ENCODE results near the gene TOM1L1. TPM values are rescaled to one million over a fixed set of nuclear protein-coding genes. Genes with fewer than 3 reads are reported as not detected.

Gene TOM1L1
- total RNA-seq, 1 experiment from 2014 or later = 46.8 TPM

DNA sequence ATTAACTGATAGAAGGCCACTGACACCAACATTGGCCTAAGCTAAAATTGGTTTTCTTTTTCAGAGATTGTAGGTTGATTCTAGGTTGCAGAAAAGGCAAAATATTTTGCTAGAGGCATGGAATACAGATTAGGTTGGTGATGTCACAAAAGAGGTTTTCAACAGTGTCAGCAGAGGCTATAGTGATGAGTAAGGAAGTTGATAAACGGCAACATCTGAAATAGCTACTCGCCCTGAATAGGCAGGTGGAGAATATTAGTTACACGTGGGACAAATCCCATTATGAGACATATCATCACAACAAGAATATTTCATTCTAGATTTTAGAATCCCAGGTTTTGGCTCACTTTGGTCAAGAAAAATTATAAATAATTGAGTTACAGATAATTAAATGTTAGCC is 1.5 kb upstream of the TOM1L1 start:
- no peaks in the 10 kb centered on the region for H3K9me3 Mint-ChIP-seq (ENCODE audit: low read depth, unreplicated experiment)
- H3K4me3 Mint-ChIP-seq (ENCODE audit: low read depth, unreplicated experiment) = no peak overlapping the region
- intact Hi-C loops (cut with micrococcal nuclease; ENCODE audit: unreplicated experiment) = loop anchor here (10.0 kb wide), 1 partner anchor 724 kb away; no protein-coding TSS in a partner anchor
- CTCF ChIA-PET = no interaction called here
- H3K36me3 Mint-ChIP-seq (ENCODE audit: insufficient read depth, unreplicated experiment) = peaks cover 20% of the 10 kb centered on the region
- TF ChIP-seq, protein P1, sequence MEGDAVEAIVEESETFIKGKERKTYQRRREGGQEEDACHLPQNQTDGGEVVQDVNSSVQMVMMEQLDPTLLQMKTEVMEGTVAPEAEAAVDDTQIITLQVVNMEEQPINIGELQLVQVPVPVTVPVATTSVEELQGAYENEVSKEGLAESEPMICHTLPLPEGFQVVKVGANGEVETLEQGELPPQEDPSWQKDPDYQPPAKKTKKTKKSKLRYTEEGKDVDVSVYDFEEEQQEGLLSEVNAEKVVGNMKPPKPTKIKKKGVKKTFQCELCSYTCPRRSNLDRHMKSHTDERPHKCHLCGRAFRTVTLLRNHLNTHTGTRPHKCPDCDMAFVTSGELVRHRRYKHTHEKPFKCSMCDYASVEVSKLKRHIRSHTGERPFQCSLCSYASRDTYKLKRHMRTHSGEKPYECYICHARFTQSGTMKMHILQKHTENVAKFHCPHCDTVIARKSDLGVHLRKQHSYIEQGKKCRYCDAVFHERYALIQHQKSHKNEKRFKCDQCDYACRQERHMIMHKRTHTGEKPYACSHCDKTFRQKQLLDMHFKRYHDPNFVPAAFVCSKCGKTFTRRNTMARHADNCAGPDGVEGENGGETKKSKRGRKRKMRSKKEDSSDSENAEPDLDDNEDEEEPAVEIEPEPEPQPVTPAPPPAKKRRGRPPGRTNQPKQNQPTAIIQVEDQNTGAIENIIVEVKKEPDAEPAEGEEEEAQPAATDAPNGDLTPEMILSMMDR (IDR thresholded peaks at IDR 0.05; ENCODE audit: unreplicated experiment) = no peak
- no peaks in the 10 kb centered on the region for H3K27me3 Mint-ChIP-seq (ENCODE audit: unreplicated experiment)
- no peak overlapping the region for H3K27ac Mint-ChIP-seq (ENCODE audit: unreplicated experiment)
- no TSS peak for BruUV-seq (replicated peaks)
- H3K4me1 Mint-ChIP-seq (ENCODE audit: low read depth, unreplicated experiment) = no peaks in the 10 kb centered on the region
- no peak for DNase-seq

- Mint-ChIP-seq H3K27ac (ENCODE audit: unreplicated experiment) (no peak overlapping the region), H3K27me3 (ENCODE audit: unreplicated experiment) (no peaks in the 10 kb centered on the region), H3K9me3 (ENCODE audit: low read depth, unreplicated experiment) (no peaks in the 10 kb centered on the region), H3K4me1 (ENCODE audit: low read depth, unreplicated experiment) (no peaks in the 10 kb centered on the region), H3K36me3 (ENCODE audit: insufficient read depth, unreplicated experiment) (peaks cover 20% of the 10 kb centered on the region), H3K4me3 (ENCODE audit: low read depth, unreplicated experiment) (no peak overlapping the region)
- intact Hi-C loops (cut with micrococcal nuclease; ENCODE audit: unreplicated experiment) = loop anchor here (2.0 to 10.0 kb wide), 3 partner anchors 69 to 725 kb away; partner anchors contain the start of genes COX11 and STXBP4
- no TSS peak for BruUV-seq (replicated peaks)
- peak; percentile 0 for DNase-seq
- CTCF ChIA-PET = interaction anchor here (0.8 to 2.1 kb wide), 2 partner anchors 9 to 71 kb away, joined by 3 to 6 read pairs; no protein-coding TSS in a partner anchor
- TF ChIP-seq, protein P1 (IDR thresholded peaks at IDR 0.05; ENCODE audit: unreplicated experiment) = no peak
Observed at GRCh38 chr17:54899721-54900456, 763 bp upstream of the TOM1L1 start.

- Mint-ChIP-seq H3K27ac (ENCODE audit: unreplicated experiment) (peak overlapping the region; percentile 82), H3K27me3 (ENCODE audit: unreplicated experiment) (no peaks in the 10 kb centered on the region), H3K4me3 (ENCODE audit: low read depth, unreplicated experiment) (no peak overlapping the region), H3K36me3 (ENCODE audit: insufficient read depth, unreplicated experiment) (peaks cover 26% of the 10 kb centered on the region), H3K4me1 (ENCODE audit: low read depth, unreplicated experiment) (peaks cover under 1% of the 10 kb centered on the region), H3K9me3 (ENCODE audit: low read depth, unreplicated experiment) (no peaks in the 10 kb centered on the region)
- peak; percentile 2 for DNase-seq
- TF ChIP-seq, protein P1 (IDR thresholded peaks at IDR 0.05; ENCODE audit: unreplicated experiment) = no peak
- CTCF ChIA-PET = interaction anchor here (0.6 to 2.1 kb wide), 4 partner anchors 10 to 337 kb away, joined by 3 to 6 read pairs (median 4); no protein-coding TSS in a partner anchor
- intact Hi-C loops (cut with micrococcal nuclease; ENCODE audit: unreplicated experiment) = loop anchor here (2.0 to 10.0 kb wide), 2 partner anchors 67 to 383 kb away; partner anchors contain the start of genes COX11 and STXBP4
- BruUV-seq (replicated peaks) = TSS peak; percentile 56
Observed at GRCh38 chr17:54901230-54901822, 674 bp downstream of the TOM1L1 start.

GRCh38 chr17:54902017-54902416 is 1.4 kb downstream of the TOM1L1 start:
- DNase-seq = no peak
- Mint-ChIP-seq H3K9me3 (ENCODE audit: low read depth, unreplicated experiment) (no peaks in the 10 kb centered on the region), H3K27me3 (ENCODE audit: unreplicated experiment) (no peaks in the 10 kb centered on the region), H3K4me1 (ENCODE audit: low read depth, unreplicated experiment) (peaks cover 8% of the 10 kb centered on the region), H3K27ac (ENCODE audit: unreplicated experiment) (peak overlapping the region; percentile 82), H3K4me3 (ENCODE audit: low read depth, unreplicated experiment) (no peak overlapping the region), H3K36me3 (ENCODE audit: insufficient read depth, unreplicated experiment) (peaks cover 30% of the 10 kb centered on the region)
- TF ChIP-seq, protein P1 (IDR thresholded peaks at IDR 0.05; ENCODE audit: unreplicated experiment) = no peak
- BruUV-seq (replicated peaks) = no TSS peak
- CTCF ChIA-PET = interaction anchor here (0.6 to 1.2 kb wide), 2 partner anchors 31 to 314 kb away, joined by 4 to 5 read pairs; no protein-coding TSS in a partner anchor
- intact Hi-C loops (cut with micrococcal nuclease; ENCODE audit: unreplicated experiment) = loop anchor here (10.0 kb wide), 1 partner anchor 383 kb away; no protein-coding TSS in a partner anchor

All from Calu3 (cell line).